ENCODE data around the gene PSD2.

PSD2 gene

DNA sequence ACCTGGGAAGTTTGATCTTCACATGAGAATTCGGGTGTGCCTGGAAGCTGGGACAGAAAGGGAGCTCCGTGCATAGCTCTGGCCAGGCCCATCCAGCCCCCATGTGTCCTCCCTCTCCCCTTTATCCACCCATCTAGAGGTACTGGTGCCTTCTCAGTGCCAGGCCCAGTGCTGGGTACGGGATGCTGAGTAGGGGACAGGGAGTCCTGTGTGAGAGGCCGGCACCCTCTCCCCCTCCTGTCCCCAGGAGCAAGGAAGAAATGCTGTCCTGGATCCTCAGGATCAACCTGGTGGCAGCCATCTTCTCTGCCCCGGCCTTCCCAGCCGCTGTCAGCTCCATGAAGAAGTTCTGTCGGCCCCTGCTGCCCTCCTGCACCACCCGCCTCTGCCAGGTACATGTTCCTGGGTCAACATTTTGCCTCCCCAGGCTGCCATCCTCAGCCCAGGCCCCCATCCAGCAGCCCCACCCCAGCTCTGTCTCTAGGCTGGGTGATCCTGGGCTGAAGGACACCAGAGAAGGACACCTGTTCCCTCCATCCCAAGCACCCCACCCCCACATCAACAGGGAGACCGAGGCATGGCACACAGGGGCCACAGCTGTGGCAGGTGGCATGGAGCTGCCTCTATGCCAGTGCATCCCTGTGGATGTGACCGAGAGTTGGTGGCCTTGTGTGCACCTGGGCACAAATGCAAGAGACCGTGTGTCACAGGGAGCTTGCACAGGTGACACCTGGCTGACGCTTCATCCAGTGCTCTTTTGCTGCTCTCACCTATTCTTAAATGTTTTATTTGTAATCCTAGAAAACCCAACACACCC lies 43.0 kb downstream of the PSD2 start:
- no peaks in the 10 kb centered on the region for H3K9me3 ChIP-seq (ENCODE audit: insufficient read depth, low read length)
- H3K27ac ChIP-seq (ENCODE audit: low read length), result no peak overlapping the region
- no peak overlapping the region for H3K4me3 ChIP-seq (ENCODE audit: low read length)
- no peak overlapping the region for H2AFZ ChIP-seq (ENCODE audit: low read depth, low read length)
- H3K4me2 ChIP-seq (ENCODE audit: low read length), result no peak overlapping the region
- TF ChIP-seq, protein P1, sequence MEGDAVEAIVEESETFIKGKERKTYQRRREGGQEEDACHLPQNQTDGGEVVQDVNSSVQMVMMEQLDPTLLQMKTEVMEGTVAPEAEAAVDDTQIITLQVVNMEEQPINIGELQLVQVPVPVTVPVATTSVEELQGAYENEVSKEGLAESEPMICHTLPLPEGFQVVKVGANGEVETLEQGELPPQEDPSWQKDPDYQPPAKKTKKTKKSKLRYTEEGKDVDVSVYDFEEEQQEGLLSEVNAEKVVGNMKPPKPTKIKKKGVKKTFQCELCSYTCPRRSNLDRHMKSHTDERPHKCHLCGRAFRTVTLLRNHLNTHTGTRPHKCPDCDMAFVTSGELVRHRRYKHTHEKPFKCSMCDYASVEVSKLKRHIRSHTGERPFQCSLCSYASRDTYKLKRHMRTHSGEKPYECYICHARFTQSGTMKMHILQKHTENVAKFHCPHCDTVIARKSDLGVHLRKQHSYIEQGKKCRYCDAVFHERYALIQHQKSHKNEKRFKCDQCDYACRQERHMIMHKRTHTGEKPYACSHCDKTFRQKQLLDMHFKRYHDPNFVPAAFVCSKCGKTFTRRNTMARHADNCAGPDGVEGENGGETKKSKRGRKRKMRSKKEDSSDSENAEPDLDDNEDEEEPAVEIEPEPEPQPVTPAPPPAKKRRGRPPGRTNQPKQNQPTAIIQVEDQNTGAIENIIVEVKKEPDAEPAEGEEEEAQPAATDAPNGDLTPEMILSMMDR (IDR thresholded peaks at IDR 0.05; ENCODE audit: low read depth, low read length), result no peak
- no peak for TF ChIP-seq EZH2phosphoT487 (IDR thresholded peaks at IDR 0.05; ENCODE audit: low read depth)
- no peak overlapping the region for H3K9ac ChIP-seq (ENCODE audit: low read length)
- H3K27me3 ChIP-seq (ENCODE audit: low read depth, low read length), result no peaks in the 10 kb centered on the region
- no peaks in the 10 kb centered on the region for H3K79me2 ChIP-seq (ENCODE audit: low read length)
- no peaks in the 10 kb centered on the region for H3K36me3 ChIP-seq (replicated peaks; ENCODE audit: low read depth, low read length)
- H3K4me1 ChIP-seq (ENCODE audit: low read length), result peaks cover under 1% of the 10 kb centered on the region; the same call in 1 of the 2 replicates
- no peaks in the 10 kb centered on the region for H4K20me1 ChIP-seq (ENCODE audit: insufficient read depth, low read length)

DNA sequence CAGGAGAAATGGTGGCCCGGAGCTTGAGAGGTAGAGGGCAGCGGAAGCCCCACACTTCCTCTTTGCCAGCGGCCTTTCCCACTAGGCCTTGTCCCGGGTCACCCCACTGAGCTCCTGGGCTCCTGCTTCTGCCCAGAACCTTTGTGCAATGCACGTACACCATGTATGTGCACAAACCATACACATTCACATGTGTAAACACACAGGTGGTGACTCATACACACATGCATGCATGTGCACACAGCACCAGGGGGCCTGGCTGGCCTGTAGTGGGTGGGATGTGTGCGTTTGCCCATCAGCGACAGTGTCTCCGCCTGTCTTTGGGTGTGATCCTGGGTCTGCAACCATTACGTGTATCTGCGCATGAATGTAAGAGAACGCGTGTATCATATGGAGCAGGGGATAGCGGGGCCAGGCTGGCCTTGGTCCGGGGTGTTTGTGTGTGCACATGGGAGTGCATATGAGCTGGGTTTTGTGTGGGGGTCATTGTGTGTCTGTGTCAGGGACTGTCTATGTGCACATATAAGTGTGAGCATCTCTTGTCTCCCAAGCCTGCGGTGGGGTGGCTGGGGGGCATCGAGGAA lies 43.7 kb downstream of the PSD2 start:
- no peak overlapping the region for H3K4me3 ChIP-seq (ENCODE audit: low read length)
- H3K4me2 ChIP-seq (ENCODE audit: low read length), result no peak overlapping the region
- TF ChIP-seq, protein P1 (IDR thresholded peaks at IDR 0.05; ENCODE audit: low read depth, low read length), result no peak
- no peak for TF ChIP-seq EZH2phosphoT487 (IDR thresholded peaks at IDR 0.05; ENCODE audit: low read depth)
- no peaks in the 10 kb centered on the region for H3K27me3 ChIP-seq (ENCODE audit: low read depth, low read length)
- peaks cover 6% of the 10 kb centered on the region; the same call in 1 of the 2 replicates for H3K4me1 ChIP-seq (ENCODE audit: low read length)
- H3K79me2 ChIP-seq (ENCODE audit: low read length), result no peaks in the 10 kb centered on the region
- no peak overlapping the region for H3K27ac ChIP-seq (ENCODE audit: low read length)
- H2AFZ ChIP-seq (ENCODE audit: low read depth, low read length), result no peak overlapping the region
- no peaks in the 10 kb centered on the region for H4K20me1 ChIP-seq (ENCODE audit: insufficient read depth, low read length)
- H3K9me3 ChIP-seq (ENCODE audit: insufficient read depth, low read length), result no peaks in the 10 kb centered on the region
- no peaks in the 10 kb centered on the region for H3K36me3 ChIP-seq (replicated peaks; ENCODE audit: low read depth, low read length)
- no peak overlapping the region for H3K9ac ChIP-seq (ENCODE audit: low read length)

DNA sequence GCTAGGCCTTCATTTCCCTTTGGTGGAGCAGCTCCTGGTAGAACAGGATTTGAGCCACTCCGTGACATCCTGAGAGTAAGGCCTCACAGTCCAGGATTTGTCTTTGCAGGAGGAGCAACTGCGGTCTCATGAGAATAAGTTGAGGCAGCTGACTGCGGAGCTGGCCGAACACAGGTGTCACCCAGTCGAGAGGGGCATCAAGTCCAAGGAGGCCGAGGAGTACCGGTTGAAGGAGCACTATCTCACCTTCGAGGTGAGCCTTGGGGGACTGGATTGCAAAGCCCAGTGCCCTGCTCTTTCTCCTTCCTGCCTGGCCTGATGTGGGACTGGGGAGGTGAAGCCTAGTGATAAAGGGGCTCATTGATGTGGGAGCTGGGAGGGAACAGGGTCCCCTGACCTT lies 44.3 kb downstream of the PSD2 start:
- Histone ChIP-seq H3K9me3 (ENCODE audit: insufficient read depth, low read length) (no peaks in the 10 kb centered on the region), H3K4me1 (ENCODE audit: low read length) (peaks cover 6% of the 10 kb centered on the region; the same call in 1 of the 2 replicates), H3K27ac (ENCODE audit: low read length) (no peak overlapping the region), H3K79me2 (ENCODE audit: low read length) (no peaks in the 10 kb centered on the region), H3K4me3 (ENCODE audit: low read length) (no peak overlapping the region), H3K36me3 (replicated peaks; ENCODE audit: low read depth, low read length) (no peaks in the 10 kb centered on the region), H4K20me1 (ENCODE audit: insufficient read depth, low read length) (no peaks in the 10 kb centered on the region), H2AFZ (ENCODE audit: low read depth, low read length) (no peak overlapping the region), H3K9ac (ENCODE audit: low read length) (no peak overlapping the region), H3K27me3 (ENCODE audit: low read depth, low read length) (no peaks in the 10 kb centered on the region), H3K4me2 (ENCODE audit: low read length) (no peak overlapping the region)
- no peak for TF ChIP-seq EZH2phosphoT487 (IDR thresholded peaks at IDR 0.05; ENCODE audit: low read depth)
- TF ChIP-seq, protein P1 (IDR thresholded peaks at IDR 0.05; ENCODE audit: low read depth, low read length), result no peak

DNA sequence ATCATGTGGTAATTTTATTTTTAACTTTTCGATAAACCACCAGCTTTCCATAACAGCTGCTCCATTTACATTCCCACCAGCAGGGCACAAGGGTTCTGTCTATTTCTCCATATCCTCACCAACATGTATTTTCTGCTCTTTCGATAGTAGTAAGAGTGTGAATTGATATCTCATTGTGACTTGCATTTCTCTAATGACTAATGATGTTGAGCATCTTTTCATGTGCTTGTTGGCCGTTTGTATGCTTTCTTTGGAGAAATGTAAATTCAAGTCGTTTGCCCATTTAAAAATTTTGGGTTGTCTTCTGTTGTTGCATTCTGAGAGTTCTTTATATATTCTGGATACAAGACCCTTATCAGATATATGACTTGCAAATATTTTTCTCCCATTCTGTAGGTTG lies 45.9 kb downstream of the PSD2 start:
- Histone ChIP-seq H3K27ac (ENCODE audit: low read length) (no peak overlapping the region), H3K4me3 (ENCODE audit: low read length) (no peak overlapping the region), H2AFZ (ENCODE audit: low read depth, low read length) (no peak overlapping the region), H3K9ac (ENCODE audit: low read length) (no peak overlapping the region), H3K4me2 (ENCODE audit: low read length) (no peak overlapping the region), H3K36me3 (replicated peaks; ENCODE audit: low read depth, low read length) (no peaks in the 10 kb centered on the region), H3K27me3 (ENCODE audit: low read depth, low read length) (no peaks in the 10 kb centered on the region), H3K4me1 (ENCODE audit: low read length) (peaks cover 6% of the 10 kb centered on the region; the same call in 1 of the 2 replicates), H3K9me3 (ENCODE audit: insufficient read depth, low read length) (no peaks in the 10 kb centered on the region), H3K79me2 (ENCODE audit: low read length) (no peaks in the 10 kb centered on the region), H4K20me1 (ENCODE audit: insufficient read depth, low read length) (no peaks in the 10 kb centered on the region)
- TF ChIP-seq EZH2phosphoT487 (IDR thresholded peaks at IDR 0.05; ENCODE audit: low read depth), result no peak
- TF ChIP-seq, protein P1 (IDR thresholded peaks at IDR 0.05; ENCODE audit: low read depth, low read length), result no peak

Data from OCI-LY3 (cell line).